HUES64 (cell line): ENCODE measurements around the gene ZNF784.

Experiments
- H3K27ac ChIP-seq: 2 replicates; pipeline ENCODE4 v1.7.0; 2013; ENCODE audit warnings: low read depth, low read length, inconsistent platforms
- H3K27me3 ChIP-seq: 2 replicates; pipeline ENCODE4 v1.6.1; 2013; ENCODE audit warnings: mild to moderate bottlenecking, low read length; ENCODE audit not compliant: insufficient read depth
- H3K36me3 ChIP-seq: 2 replicates; pipeline ENCODE4 v1.6.1; 2013; ENCODE audit warnings: mild to moderate bottlenecking, low read length; ENCODE audit not compliant: insufficient read depth
- H3K4me1 ChIP-seq: 2 replicates; pipeline ENCODE4 v1.6.1; 2013; ENCODE audit warnings: mild to moderate bottlenecking, low read length, moderate library complexity; ENCODE audit not compliant: insufficient read depth
- H3K4me3 ChIP-seq: 2 replicates; pipeline ENCODE4 v1.5.1; 2013; ENCODE audit warnings: mild to moderate bottlenecking, low read length, moderate library complexity
- H3K9ac ChIP-seq: 2 replicates; pipeline ENCODE4 v1.6.1; 2013; ENCODE audit warnings: mild to moderate bottlenecking, low read depth, low read length
- H3K9me3 ChIP-seq: 2 replicates; pipeline ENCODE4 v1.6.1; 2013; ENCODE audit warnings: low read depth, low read length; ENCODE audit not compliant: insufficient read depth
- WGBS: fragments of 150-250, 120-280 bp; methylation state at CpG from one replicate; pipeline ENCODE4 v1.1.7; 2013; ENCODE audit warnings: missing lambda C conversion rate; 5-methylcytosine and 5-hydroxymethylcytosine counted together

ZNF784 gene

GRCh38 chr19:55598719-55599467 lies 25.5 kb downstream of the ZNF784 start:
- H3K9me3 ChIP-seq = no peaks in the 10 kb centered on the region
- peaks cover 8% of the 10 kb centered on the region for H3K4me1 ChIP-seq
- H3K4me3 ChIP-seq = peak overlapping the region; percentile 79
- peak overlapping the region; percentile 99 for H3K9ac ChIP-seq
- H3K27me3 ChIP-seq = no peaks in the 10 kb centered on the region
- H3K36me3 ChIP-seq = peaks cover 26% of the 10 kb centered on the region
- WGBS = 6% methylated on average over 26 of the region's 26 CpGs
- peak overlapping the region; percentile 99 for H3K27ac ChIP-seq

- Histone ChIP-seq H3K9me3 (no peaks in the 10 kb centered on the region), H3K36me3 (peaks cover 29% of the 10 kb centered on the region), H3K27ac (no peak overlapping the region), H3K4me1 (peaks cover 8% of the 10 kb centered on the region), H3K9ac (no peak overlapping the region), H3K4me3 (peak overlapping the region; percentile 79; the same call in 1 of the 2 replicates), H3K27me3 (no peaks in the 10 kb centered on the region)
- WGBS = 83% methylated on average over 9 of the region's 9 CpGs
These were observed 26.3 kb downstream of the ZNF784 start for GRCh38 chr19:55598034-55598433.

GRCh38 chr19:55597501-55597921 lies 26.9 kb downstream of the ZNF784 start:
- no peak overlapping the region for H3K4me3 ChIP-seq
- H3K9me3 ChIP-seq = no peaks in the 10 kb centered on the region
- no peaks in the 10 kb centered on the region for H3K27me3 ChIP-seq
- no peak overlapping the region for H3K9ac ChIP-seq
- H3K36me3 ChIP-seq = peaks cover 29% of the 10 kb centered on the region
- H3K4me1 ChIP-seq = peaks cover 8% of the 10 kb centered on the region
- 97% methylated on average over 27 of the region's 30 CpGs for WGBS
- no peak overlapping the region for H3K27ac ChIP-seq

- 93% methylated on average over 3 of the region's 3 CpGs for WGBS
- Histone ChIP-seq H3K36me3 (peaks cover 29% of the 10 kb centered on the region), H3K9me3 (no peaks in the 10 kb centered on the region), H3K4me3 (no peak overlapping the region), H3K4me1 (peaks cover 10% of the 10 kb centered on the region), H3K9ac (no peak overlapping the region), H3K27ac (no peak overlapping the region), H3K27me3 (no peaks in the 10 kb centered on the region)
These were observed 28.1 kb downstream of the ZNF784 start for GRCh38 chr19:55596304-55596703.

- Histone ChIP-seq H3K27me3 (no peaks in the 10 kb centered on the region), H3K4me1 (peaks cover 8% of the 10 kb centered on the region), H3K9ac (no peak overlapping the region), H3K4me3 (no peak overlapping the region), H3K27ac (no peak overlapping the region), H3K9me3 (no peaks in the 10 kb centered on the region), H3K36me3 (peaks cover 29% of the 10 kb centered on the region)
- WGBS = 92% methylated on average over 3 of the region's 4 CpGs
These were observed 29.3 kb downstream of the ZNF784 start for GRCh38 chr19:55594996-55595545.

GRCh38 chr19:55593096-55593772 lies 31.1 kb downstream of the ZNF784 start:
- WGBS = 96% methylated on average over 68 of the region's 68 CpGs
- Histone ChIP-seq H3K9me3 (no peaks in the 10 kb centered on the region), H3K36me3 (peaks cover 29% of the 10 kb centered on the region)

GRCh38 chr19:55592391-55593090 lies 31.8 kb downstream of the ZNF784 start:
- H3K27me3 ChIP-seq = no peaks in the 10 kb centered on the region
- H3K27ac ChIP-seq = no peak overlapping the region
- H3K9ac ChIP-seq = no peak overlapping the region
- WGBS = 96% methylated on average over 73 of the region's 73 CpGs
- no peak overlapping the region for H3K4me3 ChIP-seq
- H3K36me3 ChIP-seq = peaks cover 29% of the 10 kb centered on the region
- peaks cover 3% of the 10 kb centered on the region; the same call in 1 of the 2 replicates for H3K4me1 ChIP-seq
- H3K9me3 ChIP-seq = no peaks in the 10 kb centered on the region

More at GRCh38 chr19:55593096-55593772, 31.1 kb downstream of the ZNF784 start:
- no peak overlapping the region for H3K27ac ChIP-seq
- no peak overlapping the region for H3K9ac ChIP-seq
- peaks cover 4% of the 10 kb centered on the region for H3K4me1 ChIP-seq
- H3K27me3 ChIP-seq = no peaks in the 10 kb centered on the region
- no peak overlapping the region for H3K4me3 ChIP-seq

- H3K27ac ChIP-seq = no peak overlapping the region
These were observed 32.8 kb downstream of the ZNF784 start for GRCh38 chr19:55591555-55591954.

GRCh38 chr19:55590617-55591016 lies 33.7 kb downstream of the ZNF784 start:
- WGBS = 85% methylated on average over 10 of the region's 10 CpGs

More at GRCh38 chr19:55591555-55591954, 32.8 kb downstream of the ZNF784 start:
- Histone ChIP-seq H3K27me3 (no peaks in the 10 kb centered on the region), H3K4me3 (no peak overlapping the region), H3K9ac (no peak overlapping the region), H3K36me3 (peaks cover 23% of the 10 kb centered on the region), H3K4me1 (peaks cover 3% of the 10 kb centered on the region; the same call in 1 of the 2 replicates), H3K9me3 (no peaks in the 10 kb centered on the region)
- WGBS = 83% methylated on average over 10 of the region's 10 CpGs

GRCh38 chr19:55590109-55590508 lies 34.3 kb downstream of the ZNF784 start:
- WGBS = 55% methylated on average over 7 of the region's 7 CpGs
- peaks cover 8% of the 10 kb centered on the region for H3K36me3 ChIP-seq

More at GRCh38 chr19:55590617-55591016, 33.7 kb downstream of the ZNF784 start:
- Histone ChIP-seq H3K4me3 (no peak overlapping the region), H3K9me3 (no peaks in the 10 kb centered on the region), H3K27me3 (no peaks in the 10 kb centered on the region), H3K36me3 (peaks cover 13% of the 10 kb centered on the region), H3K9ac (no peak overlapping the region), H3K4me1 (peaks cover 6% of the 10 kb centered on the region; the same call in 1 of the 2 replicates), H3K27ac (no peak overlapping the region)

More at GRCh38 chr19:55590109-55590508, 34.3 kb downstream of the ZNF784 start:
- H3K4me1 ChIP-seq = peaks cover 11% of the 10 kb centered on the region; the same call in 1 of the 2 replicates
- H3K27ac ChIP-seq = no peak overlapping the region
- H3K9me3 ChIP-seq = no peaks in the 10 kb centered on the region
- H3K27me3 ChIP-seq = no peaks in the 10 kb centered on the region
- no peak overlapping the region for H3K9ac ChIP-seq
- no peak overlapping the region for H3K4me3 ChIP-seq
